ENCODE measurements around the gene BCL2L2. TPM values are rescaled to one million over a fixed set of nuclear protein-coding genes. Genes with fewer than 3 reads are reported as not detected.
A peak's percentile ranks its signal among the peaks of the same experiment; 100 is the strongest.
"Not testable (repeated sequence)": the region's sequence is repeated elsewhere in the genome, so short reads cannot be mapped to it uniquely, and the experiment has no call there.

Gene BCL2L2
- total RNA-seq: 1 to 10 TPM; 1.7 to 2.3 TPM

GRCh38 chr14:23306412-23307145 is at the start of gene BCL2L2:
Gene BCL2L2 (plus strand): TSS chr14:23306833. CDS start chr14:23307768, 935 bp downstream.
- no peak for ATAC-seq

GRCh38 chr14:23258256-23258655 is 48.4 kb upstream of the BCL2L2 start:
- ATAC-seq: no peak
- no peaks in the 10 kb centered on the region for H3K9me3 Mint-ChIP-seq

More at GRCh38 chr14:23306412-23307145, at the start of gene BCL2L2:
- DNase-seq (ENCODE audit: low spot score in 2 of 2): no peak
- Mint-ChIP-seq H3K27ac (peak within 1 kb of the TSS in 1 of 2 donors; percentile 54), H3K36me3 (peaks cover 6% of the 10 kb centered on the region in 2 donors), H3K9me3 (no peaks in the 10 kb centered on the region)

GRCh38 chr14:23259426-23259825 is 47.2 kb upstream of the BCL2L2 start:
- no peak overlapping the region for H3K27ac Mint-ChIP-seq
- DNase-seq (ENCODE audit: low spot score in 2 of 2) (no peak), ATAC-seq (no peak)
- H3K36me3 Mint-ChIP-seq: no peaks in the 10 kb centered on the region
- H3K9me3 Mint-ChIP-seq: no peaks in the 10 kb centered on the region

More at GRCh38 chr14:23258256-23258655, 48.4 kb upstream of the BCL2L2 start:
- Mint-ChIP-seq H3K27ac (no peak overlapping the region), H3K36me3 (no peaks in the 10 kb centered on the region)
- DNase-seq (ENCODE audit: low spot score in 2 of 2): no peak

GRCh38 chr14:23260849-23261248 is 45.8 kb upstream of the BCL2L2 start:
- H3K27ac Mint-ChIP-seq; DNase-seq (ENCODE audit: low spot score in 2 of 2); ATAC-seq; H3K9me3 Mint-ChIP-seq; H3K36me3 Mint-ChIP-seq: not testable (repeated sequence)

- Mint-ChIP-seq H3K36me3 (no peaks in the 10 kb centered on the region), H3K9me3 (no peaks in the 10 kb centered on the region), H3K27ac (no peak overlapping the region)
- ATAC-seq (no peak), DNase-seq (ENCODE audit: low spot score in 2 of 2) (no peak)
These were observed 37.4 kb upstream of the BCL2L2 start for GRCh38 chr14:23269193-23269592.

- ATAC-seq (no peak), DNase-seq (ENCODE audit: low spot score in 2 of 2) (no peak)
- peaks cover 0 to 5% of the 10 kb centered on the region in 2 donors for H3K36me3 Mint-ChIP-seq
- H3K27ac Mint-ChIP-seq: peak overlapping the region; percentile 23 to 40
- H3K9me3 Mint-ChIP-seq: no peaks in the 10 kb centered on the region
These were observed 31.2 kb upstream of the BCL2L2 start for GRCh38 chr14:23275412-23275811.

- H3K36me3 Mint-ChIP-seq: peaks cover 0 to 5% of the 10 kb centered on the region in 2 donors
- no peaks in the 10 kb centered on the region for H3K9me3 Mint-ChIP-seq
- H3K27ac Mint-ChIP-seq: no peak overlapping the region
- ATAC-seq (no peak), DNase-seq (ENCODE audit: low spot score in 2 of 2) (no peak)
These were observed 29.4 kb upstream of the BCL2L2 start for GRCh38 chr14:23277189-23277588.

- not testable (repeated sequence) for H3K27ac Mint-ChIP-seq; H3K9me3 Mint-ChIP-seq; H3K36me3 Mint-ChIP-seq; ATAC-seq; DNase-seq (ENCODE audit: low spot score in 2 of 2)
These were observed 28.7 kb upstream of the BCL2L2 start for GRCh38 chr14:23277928-23278327.

- peaks cover 0 to 7% of the 10 kb centered on the region in 2 donors for H3K36me3 Mint-ChIP-seq
- no peak for ATAC-seq
- H3K9me3 Mint-ChIP-seq: no peaks in the 10 kb centered on the region
- DNase-seq (ENCODE audit: low spot score in 2 of 2): no peak
- H3K27ac Mint-ChIP-seq: no peak overlapping the region
These were observed 25.4 kb upstream of the BCL2L2 start for GRCh38 chr14:23281247-23281646.

- DNase-seq (ENCODE audit: low spot score in 2 of 2) (no peak), ATAC-seq (no peak)
- H3K36me3 Mint-ChIP-seq: peaks cover 0 to 7% of the 10 kb centered on the region in 2 donors
- peak overlapping the region; percentile 89 for H3K27ac Mint-ChIP-seq
- H3K9me3 Mint-ChIP-seq: no peaks in the 10 kb centered on the region
These were observed 21.7 kb upstream of the BCL2L2 start for GRCh38 chr14:23284654-23285529.

- H3K27ac Mint-ChIP-seq: peak overlapping the region; percentile 89
- ATAC-seq (peak; percentile 30 to 39), DNase-seq (ENCODE audit: low spot score in 2 of 2) (no peak)
- H3K36me3 Mint-ChIP-seq: peaks cover 0 to 7% of the 10 kb centered on the region in 2 donors
- no peaks in the 10 kb centered on the region for H3K9me3 Mint-ChIP-seq
These were observed 21.1 kb upstream of the BCL2L2 start for GRCh38 chr14:23285530-23286019.

- Mint-ChIP-seq H3K36me3 (peaks cover 0 to 7% of the 10 kb centered on the region in 2 donors), H3K9me3 (no peaks in the 10 kb centered on the region), H3K27ac (peak within 1 kb of the TSS; percentile 89 to 96)
- ATAC-seq (peak; percentile 98), DNase-seq (ENCODE audit: low spot score in 2 of 2) (peak; percentile 96 to 97)
These were observed 20.4 kb upstream of the BCL2L2 start, which contains the start of gene HOMEZ for GRCh38 chr14:23286020-23286901. Gene HOMEZ (minus strand): TSS chr14:23286132. CDS start chr14:23285952, 180 bp downstream.

- H3K27ac Mint-ChIP-seq: peak overlapping the region; percentile 89 to 96
- peaks cover 0 to 7% of the 10 kb centered on the region in 2 donors for H3K36me3 Mint-ChIP-seq
- no peak for DNase-seq (ENCODE audit: low spot score in 2 of 2)
- no peaks in the 10 kb centered on the region for H3K9me3 Mint-ChIP-seq
- no peak for ATAC-seq
These were observed 19.6 kb upstream of the BCL2L2 start for GRCh38 chr14:23286902-23287479.

GRCh38 chr14:23294734-23295561 is 11.7 kb upstream of the BCL2L2 start:
- DNase-seq (ENCODE audit: low spot score in 2 of 2) (peak in 1 of 2 donors; percentile 60), ATAC-seq (peak; percentile 85)
- Mint-ChIP-seq H3K36me3 (peaks cover 0 to 13% of the 10 kb centered on the region in 2 donors), H3K9me3 (no peaks in the 10 kb centered on the region), H3K27ac (peak overlapping the region in 1 of 2 donors; percentile 27)

Measured in activated naive CD4-positive, alpha-beta T cell treated with anti-CD3 and anti-CD28 coated beads, Interleukin-2, amount 50 U/mL, for 72 hours (primary cell).